ENCODE results near the gene STX8.

Gene STX8

GRCh38 chr17:9220398-9221146, 355.0 kb downstream of the STX8 start:
- no peak for TF ChIP-seq POLR2AphosphoS5 (IDR thresholded peaks at IDR 0.05; ENCODE audit: low read depth, low read length)
- no peak for TF ChIP-seq REST (IDR thresholded peaks at IDR 0.05; ENCODE audit: insufficient read depth in 1 of 2, low read depth in 2 of 2, low read length in 2 of 2)
- no peak for TF ChIP-seq FOXP2 (optimal IDR thresholded peaks at IDR 0.05; ENCODE audit: borderline replicate concordance, extremely low read depth, extremely low read length, insufficient read depth)
- TF ChIP-seq SIN3A (IDR thresholded peaks at IDR 0.05; ENCODE audit: borderline replicate concordance, insufficient read depth, low read length): no peak
- no peak for TF ChIP-seq TAF1 (IDR thresholded peaks at IDR 0.05; ENCODE audit: borderline replicate concordance, insufficient read depth, low read length)

GRCh38 chr17:9219631-9220397, 355.8 kb downstream of the STX8 start:
- no peak for TF ChIP-seq POLR2AphosphoS5 (IDR thresholded peaks at IDR 0.05; ENCODE audit: low read depth, low read length)
- TF ChIP-seq FOXP2 (optimal IDR thresholded peaks at IDR 0.05; ENCODE audit: borderline replicate concordance, extremely low read depth, extremely low read length, insufficient read depth): no peak
- no peak for TF ChIP-seq TAF1 (IDR thresholded peaks at IDR 0.05; ENCODE audit: borderline replicate concordance, insufficient read depth, low read length)
- no peak for TF ChIP-seq REST (IDR thresholded peaks at IDR 0.05; ENCODE audit: insufficient read depth in 1 of 2, low read depth in 2 of 2, low read length in 2 of 2)
- TF ChIP-seq SIN3A (IDR thresholded peaks at IDR 0.05; ENCODE audit: borderline replicate concordance, insufficient read depth, low read length): no peak

- no peak for TF ChIP-seq FOXP2 (optimal IDR thresholded peaks at IDR 0.05; ENCODE audit: borderline replicate concordance, extremely low read depth, extremely low read length, insufficient read depth)
- no peak for TF ChIP-seq TAF1 (IDR thresholded peaks at IDR 0.05; ENCODE audit: borderline replicate concordance, insufficient read depth, low read length)
- no peak for TF ChIP-seq SIN3A (IDR thresholded peaks at IDR 0.05; ENCODE audit: borderline replicate concordance, insufficient read depth, low read length)
- TF ChIP-seq POLR2AphosphoS5 (IDR thresholded peaks at IDR 0.05; ENCODE audit: low read depth, low read length): no peak
- TF ChIP-seq REST (IDR thresholded peaks at IDR 0.05; ENCODE audit: insufficient read depth in 1 of 2, low read depth in 2 of 2, low read length in 2 of 2): no peak
Observed at GRCh38 chr17:9218911-9219310, 356.7 kb downstream of the STX8 start.

GRCh38 chr17:9218064-9218635, 357.5 kb downstream of the STX8 start:
- TF ChIP-seq FOXP2 (optimal IDR thresholded peaks at IDR 0.05; ENCODE audit: borderline replicate concordance, extremely low read depth, extremely low read length, insufficient read depth) (no peak), REST (IDR thresholded peaks at IDR 0.05; ENCODE audit: insufficient read depth in 1 of 2, low read depth in 2 of 2, low read length in 2 of 2) (no peak), SIN3A (IDR thresholded peaks at IDR 0.05; ENCODE audit: borderline replicate concordance, insufficient read depth, low read length) (no peak), TAF1 (IDR thresholded peaks at IDR 0.05; ENCODE audit: borderline replicate concordance, insufficient read depth, low read length) (no peak), POLR2AphosphoS5 (IDR thresholded peaks at IDR 0.05; ENCODE audit: low read depth, low read length) (no peak)
